Activated CD4-positive, alpha-beta T cell treated with anti-CD3 and anti-CD28 coated beads, Interleukin-2, amount 50 U/mL, for 48 hours (primary cell): ENCODE results near the gene NKD2.

Experiments
- DNase-seq, 2 experiments: peaks; one replicate each; pipeline ENCODE4 v3.0.0-alpha.2; 2020

Gene NKD2

DNA sequence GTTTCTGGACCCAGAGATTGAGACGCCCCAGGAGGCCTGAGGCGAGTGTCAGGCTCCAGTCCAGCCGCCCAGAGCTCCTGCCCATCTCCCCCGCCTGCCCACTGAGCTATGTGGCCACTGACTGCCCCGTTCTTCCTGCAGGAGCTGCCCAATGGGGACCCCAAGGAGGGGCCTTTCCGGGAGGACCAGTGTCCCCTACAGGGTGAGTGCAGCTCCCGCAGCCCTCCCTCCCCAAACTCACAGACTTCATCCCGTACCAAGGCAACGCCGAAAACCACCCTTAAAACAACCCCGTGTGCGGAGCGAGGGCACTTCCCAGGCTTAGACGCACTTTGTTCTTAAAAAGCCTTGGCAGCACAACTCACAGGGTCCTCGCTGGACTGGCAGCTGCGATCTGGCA lies 23.4 kb downstream of the NKD2 start:
- DNase-seq = no peak

DNA sequence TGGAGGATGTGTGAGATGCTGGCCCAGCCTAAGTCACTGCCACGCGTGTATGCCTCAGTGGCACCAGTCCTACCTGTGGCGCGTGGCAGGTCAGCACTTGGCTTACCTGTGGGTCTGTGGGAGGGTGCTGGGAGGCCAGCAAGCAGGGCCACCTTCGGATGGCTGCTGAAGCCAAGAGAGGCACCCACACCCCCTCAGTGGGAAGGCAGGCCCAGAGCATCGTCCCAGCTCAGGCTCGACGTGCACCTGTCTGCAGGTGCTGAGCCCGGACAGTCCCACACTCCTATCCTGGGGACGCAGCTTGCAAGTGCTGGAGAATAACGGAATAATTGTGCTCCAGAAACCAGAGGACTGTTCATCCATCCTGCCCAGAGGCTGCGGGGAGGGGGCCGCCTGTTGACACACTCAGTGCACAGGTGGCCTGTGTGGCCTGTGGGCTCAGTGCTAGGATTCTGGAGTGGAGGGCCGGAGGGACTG lies 24.0 kb downstream of the NKD2 start:
- no peak for DNase-seq

DNA sequence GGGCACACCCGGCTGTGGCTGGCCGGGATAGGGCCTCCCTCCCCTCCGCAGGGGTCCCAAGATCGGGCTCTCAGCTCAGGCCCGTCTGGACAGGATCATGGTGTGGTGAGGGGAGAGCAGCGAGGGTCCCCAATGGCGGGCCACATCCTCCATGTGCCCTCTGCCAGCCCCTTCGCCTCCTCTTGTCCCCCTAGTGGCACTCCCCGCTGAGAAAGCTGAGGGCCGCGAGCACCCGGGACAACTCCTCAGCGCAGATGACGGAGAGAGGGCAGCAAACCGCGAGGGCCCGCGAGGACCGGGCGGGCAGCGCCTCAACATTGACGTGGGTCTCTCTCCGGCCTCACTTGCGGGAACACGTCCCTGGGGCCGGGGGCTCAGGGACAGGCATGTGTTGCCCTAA lies 24.6 kb downstream of the NKD2 start:
- DNase-seq = no peak

DNA sequence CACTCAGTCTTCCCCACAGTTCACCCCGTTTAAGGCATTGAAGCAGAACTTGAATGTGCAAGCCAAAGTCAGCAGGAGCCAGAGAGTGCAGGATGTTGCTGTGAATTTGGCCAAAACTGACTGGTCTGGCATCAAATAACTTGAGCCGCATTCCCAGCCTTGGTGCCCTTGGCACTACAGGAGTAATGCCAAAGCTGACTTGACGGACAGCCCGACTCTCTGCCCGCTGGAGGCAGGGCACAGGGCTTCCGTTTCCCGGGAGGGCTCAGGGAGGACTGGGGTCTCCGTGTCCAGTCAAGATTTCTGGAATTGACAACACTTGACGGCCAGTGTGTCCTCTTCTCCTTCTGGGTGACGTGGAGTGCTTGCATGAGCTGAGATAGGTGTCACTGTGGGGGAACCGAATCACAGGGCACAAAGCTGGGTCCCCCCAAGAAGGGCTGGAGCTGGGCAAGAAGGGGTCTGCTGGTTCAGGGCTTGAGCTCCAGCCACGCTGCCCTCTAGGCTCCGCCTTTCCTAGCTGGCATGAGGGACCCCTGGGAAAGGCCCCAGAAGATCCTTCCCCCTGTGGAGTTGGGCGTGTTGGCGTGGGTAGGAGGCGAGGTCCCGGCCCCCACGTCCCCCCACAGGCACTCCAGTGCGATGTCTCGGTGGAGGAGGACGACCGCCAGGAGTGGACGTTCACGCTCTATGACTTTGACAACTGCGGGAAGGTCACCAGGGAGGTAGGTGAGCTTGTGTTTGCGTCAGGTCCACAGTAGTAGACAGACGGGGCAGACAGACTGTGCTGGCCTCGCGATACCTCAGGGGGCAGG lies 25.2 kb downstream of the NKD2 start:
- no peak for DNase-seq

DNA sequence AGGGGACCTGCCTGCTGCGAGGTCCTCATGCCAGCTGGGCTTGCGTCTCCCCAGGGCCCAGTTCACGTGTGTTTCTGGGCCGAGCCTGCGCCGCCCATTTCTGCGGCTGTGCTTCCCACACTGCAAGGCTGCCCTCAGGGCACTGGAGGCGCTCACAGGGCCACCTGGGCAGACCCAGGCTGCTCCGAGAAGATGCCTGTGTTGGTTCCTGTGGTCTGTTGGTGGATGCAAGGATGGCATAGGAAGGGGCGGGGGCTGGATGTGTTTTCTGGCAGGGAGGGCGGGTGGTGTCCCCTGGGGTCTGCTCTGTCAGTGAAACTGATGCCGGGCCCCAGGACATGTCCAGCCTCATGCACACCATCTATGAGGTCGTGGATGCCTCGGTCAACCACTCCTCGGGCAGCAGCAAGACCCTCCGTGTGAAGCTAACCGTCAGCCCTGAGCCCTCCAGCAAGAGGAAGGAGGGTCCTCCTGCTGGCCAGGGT lies 25.9 kb downstream of the NKD2 start:
- DNase-seq = no peak

DNA sequence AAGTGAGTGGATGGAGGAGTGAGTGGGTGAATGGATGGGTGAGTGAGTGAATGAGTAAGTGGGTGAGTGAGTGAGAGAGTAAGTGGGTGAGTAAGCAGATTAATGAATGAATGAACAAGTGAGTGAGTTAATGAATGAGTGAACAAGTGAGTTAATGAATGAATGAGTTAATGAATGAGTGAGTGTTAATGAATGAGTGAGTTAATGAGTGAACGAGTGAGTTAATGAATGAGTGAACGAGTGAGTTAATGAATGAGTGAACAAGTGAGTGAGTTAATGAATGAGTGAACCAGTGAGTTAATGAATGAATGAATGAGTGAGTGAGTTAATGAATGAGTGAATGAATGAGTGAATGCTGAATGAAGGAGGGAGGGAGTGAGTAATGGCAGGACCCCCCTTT lies 26.4 kb downstream of the NKD2 start:
- DNase-seq = no peak

DNA sequence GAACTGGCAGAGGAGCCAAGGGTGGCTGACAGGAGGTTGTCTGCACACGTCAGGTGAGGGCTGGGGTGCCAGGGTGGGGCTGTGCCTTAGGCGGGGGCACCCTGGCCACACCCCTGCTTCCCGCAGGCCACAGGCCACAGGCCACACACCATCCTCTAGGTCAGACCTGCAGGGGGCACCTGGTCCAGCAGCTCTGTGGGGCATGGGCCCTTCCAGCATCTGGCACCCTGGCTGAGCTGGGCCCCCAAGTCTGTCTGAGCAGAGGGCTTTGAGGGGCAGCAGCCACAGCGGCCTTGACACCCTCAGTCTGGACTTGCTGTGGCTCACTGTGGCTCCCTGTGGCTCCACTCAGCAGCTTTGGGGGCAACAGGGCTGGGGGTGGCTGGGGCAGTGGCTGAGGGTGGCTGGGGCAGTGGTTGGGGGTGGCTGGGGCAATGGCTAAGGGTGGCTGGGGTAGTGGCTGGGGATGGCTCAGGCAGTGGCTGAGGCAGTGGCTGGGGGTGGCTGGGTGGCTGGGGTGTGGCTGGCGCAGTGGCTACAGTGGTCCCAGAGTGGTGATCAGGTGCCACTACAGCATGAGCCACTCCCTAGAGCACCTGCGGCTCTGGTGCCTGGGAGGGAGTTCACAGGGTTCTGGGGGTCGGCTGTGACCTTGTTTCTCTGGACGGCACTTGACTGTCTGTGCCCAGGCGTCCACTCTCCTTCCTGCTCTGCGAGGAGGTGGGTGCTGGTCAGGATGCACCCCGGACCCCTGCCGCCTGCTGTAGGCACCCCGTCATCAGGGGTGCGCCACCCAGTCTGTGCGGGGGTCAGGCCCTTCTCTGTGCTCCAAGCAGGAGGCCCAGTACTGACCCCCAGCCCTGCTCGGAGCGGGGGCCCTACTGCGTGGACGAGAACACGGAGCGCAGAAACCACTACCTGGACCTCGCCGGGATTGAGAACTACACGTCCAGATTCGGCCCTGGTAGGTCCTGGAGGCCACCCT lies 27.1 kb downstream of the NKD2 start:
- DNase-seq = no peak

DNA sequence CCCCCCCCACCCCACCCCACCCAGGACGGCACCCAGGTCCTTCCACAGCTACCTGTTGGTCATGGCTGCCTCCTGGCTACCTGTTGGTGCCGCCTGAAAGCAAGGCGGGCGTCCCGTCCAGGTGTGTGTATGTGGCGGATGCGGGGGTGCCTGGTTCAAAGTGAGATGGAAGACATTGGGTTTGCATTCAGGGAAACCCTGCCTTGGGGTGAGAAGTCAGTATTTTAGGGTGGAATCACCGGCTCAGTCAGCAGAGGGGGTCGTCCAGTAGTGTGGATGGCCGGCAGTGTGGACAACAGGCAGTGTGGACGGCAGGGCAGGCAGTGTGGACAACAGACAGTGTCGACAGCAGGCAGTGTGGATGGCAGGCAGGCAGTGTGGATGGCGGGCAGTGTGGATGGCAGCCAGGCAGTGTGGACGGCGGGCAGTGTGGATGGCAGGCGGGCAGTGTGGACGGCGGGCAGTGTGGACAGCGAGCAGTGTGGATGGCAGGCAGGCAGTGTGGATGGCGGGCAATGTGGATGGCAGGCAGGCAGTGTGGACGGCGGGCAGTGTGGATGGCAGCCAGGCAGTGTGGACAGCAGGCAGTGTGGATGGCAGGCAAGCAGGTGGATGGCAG lies 28.0 kb downstream of the NKD2 start:
- no peak for DNase-seq

DNA sequence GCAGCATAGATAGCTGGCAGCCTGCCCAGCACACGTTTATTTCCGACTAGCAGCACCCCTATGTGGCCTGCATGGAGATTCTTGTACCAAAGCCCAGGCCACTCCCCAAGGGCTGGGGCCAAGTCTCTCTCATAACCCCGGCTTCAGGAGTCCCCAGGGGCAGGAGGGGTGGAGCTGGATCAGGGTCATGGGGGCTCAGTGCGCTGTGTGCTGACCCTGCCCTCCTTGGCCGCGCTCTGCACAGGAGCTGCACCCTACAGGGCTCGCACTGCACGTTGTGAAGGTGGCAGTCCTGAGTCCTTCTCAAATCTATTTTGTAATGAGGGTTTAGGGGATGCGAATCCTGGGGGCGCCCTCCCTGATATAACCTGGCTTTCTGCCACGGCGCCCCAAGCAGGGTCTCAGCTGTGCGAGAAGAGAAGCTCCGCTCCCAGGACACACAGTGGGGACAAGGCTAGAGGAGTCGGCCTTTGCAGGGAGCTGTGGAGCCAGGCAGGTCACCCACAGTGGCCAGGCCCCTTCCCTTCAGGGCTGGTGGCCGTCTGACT lies 28.6 kb downstream of the NKD2 start:
- no peak for DNase-seq

DNA sequence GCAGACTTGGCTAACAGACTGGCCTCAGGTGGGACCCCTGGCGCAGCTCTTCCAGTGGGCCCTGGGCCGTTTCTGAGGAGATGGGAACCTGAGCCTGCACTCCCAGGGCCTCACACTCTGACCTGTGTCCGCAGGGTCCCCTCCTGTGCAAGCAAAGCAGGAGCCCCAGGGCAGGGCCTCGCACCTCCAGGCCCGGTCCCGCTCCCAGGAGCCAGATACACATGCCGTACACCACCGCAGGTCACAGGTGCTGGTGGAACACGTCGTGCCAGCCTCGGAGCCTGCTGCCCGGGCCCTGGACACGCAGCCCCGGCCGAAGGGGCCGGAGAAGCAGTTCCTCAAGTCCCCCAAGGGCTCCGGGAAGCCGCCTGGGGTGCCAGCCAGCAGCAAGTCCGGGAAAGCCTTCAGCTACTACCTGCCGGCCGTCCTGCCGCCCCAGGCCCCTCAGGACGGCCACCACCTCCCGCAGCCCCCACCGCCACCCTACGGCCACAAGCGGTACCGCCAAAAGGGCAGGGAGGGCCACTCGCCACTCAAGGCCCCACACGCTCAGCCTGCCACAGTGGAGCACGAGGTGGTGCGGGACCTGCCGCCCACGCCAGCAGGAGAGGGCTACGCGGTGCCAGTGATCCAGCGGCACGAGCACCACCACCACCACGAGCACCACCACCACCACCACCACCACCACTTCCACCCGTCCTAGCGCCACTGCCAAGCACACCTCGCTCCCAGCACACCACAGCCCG lies 29.2 kb downstream of the NKD2 start:
- DNase-seq = no peak

DNA sequence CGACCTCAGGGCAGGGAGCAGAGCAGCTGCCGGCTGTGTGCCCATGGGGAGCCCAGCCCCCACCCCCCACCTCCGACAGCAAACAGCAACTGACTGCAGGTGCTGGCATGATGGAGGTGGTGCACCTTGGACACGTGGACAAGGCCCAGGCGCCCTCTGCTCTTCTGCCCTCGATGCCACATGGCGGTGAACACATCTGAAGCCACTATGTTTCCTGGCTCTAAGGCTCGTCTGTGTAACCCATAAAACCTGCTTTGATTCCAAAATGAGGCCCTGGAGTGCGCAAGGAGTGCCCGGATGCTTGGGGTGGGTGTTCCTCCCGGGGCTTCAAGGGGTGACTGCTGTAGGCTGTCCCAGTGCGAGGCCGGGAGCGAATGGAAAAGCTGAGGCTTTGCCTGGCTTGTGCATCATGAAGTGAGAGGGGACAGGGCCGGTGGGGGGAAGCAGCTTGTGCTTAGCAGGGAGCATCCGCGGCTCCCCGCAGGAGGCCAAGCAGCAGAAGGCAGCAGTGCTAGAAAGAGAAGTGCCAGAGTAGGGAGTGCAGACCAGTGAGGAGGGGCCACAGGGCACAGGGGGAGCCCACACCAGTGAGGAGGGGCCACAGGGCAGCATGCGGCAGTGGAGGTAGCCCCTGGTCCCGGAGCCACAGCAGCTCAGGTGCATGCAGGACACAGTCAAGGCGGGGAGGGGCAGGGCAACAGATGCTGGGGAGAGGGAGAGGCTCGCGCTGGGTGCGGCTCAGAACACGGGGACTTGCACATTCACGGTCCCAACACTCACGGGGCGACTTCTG lies 30.0 kb downstream of the NKD2 start:
- DNase-seq = no peak

DNA sequence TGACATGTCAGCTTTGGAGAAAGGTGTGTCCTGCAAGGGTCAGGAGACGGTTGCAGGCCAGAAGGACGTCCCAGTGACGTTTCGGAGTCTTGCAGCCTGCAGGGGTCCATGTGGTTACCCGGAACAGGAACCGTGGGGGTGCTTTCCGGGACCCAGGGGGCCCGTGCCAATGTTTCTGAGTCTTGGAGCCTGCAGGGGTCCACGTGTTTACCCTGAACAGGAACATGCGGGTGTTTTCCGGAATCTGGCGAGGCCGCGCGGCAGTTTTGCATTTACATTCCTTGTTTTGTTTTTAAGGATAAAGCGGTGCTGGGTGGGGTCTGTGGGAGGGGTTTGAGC lies 30.6 kb downstream of the NKD2 start:
- DNase-seq = no peak

DNA sequence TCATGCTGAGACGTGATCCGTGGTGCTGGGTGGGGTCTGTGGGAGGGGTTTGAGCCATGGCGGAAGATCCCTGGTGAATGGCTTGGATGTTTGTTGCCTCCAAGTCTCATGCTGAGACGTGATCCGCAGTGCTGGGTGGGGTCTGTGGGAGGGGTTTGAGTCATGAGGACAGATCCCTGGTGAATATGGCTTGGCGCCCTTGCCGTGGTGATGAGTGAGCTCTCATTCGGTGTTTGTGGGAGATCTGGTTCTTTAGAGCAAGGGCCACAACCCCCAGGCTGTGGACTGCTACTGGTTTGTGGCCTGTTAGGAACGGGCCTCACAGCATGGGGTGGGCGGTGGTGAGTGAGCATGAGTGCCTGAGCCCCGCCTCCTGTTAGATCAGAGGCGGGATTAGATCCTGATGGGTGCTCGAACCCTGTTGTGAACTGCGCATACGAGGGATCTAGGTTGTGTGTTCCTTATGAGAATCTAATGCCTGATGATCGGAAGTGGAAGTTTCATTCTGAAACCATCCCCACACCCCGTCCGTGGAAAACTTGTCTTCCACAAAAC lies 31.2 kb downstream of the NKD2 start:
- no peak for DNase-seq

DNA sequence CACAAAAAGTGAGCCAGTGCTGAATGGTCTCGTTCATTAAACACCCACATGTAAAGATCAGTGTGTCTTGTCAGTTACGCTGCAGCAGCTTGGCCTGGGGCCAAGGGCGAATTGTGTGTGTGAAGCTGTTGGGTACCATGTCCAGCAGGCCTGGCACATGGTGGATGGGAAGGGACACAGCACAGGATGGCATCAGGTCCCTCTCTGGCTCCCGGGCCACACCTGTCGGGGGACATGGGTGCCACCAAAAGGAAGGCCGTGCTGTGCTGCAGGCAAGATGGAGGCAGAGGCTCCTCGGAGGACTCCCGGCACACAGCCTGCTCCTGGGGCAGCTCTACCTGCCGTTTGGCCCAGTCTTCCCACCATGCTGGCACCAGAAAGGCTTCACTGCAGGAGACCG lies 32.0 kb downstream of the NKD2 start:
- DNase-seq = no peak

DNA sequence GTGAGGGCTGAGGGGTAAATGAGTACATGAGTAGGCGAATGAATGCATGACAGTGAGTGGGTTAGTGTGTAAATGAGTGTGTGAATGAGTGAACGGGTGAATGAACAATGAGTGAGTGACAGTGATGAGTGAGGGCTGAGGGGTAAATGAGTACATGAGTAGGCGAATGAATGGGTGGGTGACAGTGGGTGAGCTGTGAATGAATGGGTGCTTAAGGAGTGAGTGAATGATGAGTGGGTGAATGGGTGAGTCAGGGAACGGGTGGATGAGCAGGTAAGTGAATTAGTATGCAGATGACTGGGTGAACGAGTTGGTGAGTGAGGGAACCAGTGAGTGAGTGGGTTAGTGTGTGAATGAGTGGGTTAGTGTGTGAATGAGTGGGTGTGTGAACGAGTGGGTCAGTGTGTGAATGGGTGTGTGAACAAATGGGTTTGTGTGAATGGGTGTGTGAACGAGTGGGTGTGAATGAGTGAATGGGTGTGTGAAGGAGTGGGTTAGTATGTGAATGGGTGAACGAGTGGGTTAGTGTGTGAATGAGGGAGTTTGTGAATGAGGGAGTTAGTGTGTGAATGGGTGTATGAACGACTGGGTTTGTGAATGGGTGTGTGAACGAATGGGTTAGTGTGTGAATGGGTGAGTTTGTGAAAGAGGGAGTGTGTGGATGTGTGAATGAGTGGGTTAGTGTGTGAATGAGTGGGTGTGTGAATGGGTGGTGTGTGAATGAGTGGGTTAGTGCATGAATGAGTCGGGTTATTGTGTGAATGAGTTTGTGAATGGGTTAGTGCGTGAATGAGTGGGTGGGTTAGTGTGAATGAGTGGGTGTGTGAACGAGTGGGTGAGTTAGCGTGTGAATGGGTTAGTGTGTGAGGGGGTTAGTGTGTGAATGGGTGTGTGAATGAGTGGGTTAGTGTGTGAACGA lies 32.9 kb downstream of the NKD2 start:
- DNase-seq = no peak

DNA sequence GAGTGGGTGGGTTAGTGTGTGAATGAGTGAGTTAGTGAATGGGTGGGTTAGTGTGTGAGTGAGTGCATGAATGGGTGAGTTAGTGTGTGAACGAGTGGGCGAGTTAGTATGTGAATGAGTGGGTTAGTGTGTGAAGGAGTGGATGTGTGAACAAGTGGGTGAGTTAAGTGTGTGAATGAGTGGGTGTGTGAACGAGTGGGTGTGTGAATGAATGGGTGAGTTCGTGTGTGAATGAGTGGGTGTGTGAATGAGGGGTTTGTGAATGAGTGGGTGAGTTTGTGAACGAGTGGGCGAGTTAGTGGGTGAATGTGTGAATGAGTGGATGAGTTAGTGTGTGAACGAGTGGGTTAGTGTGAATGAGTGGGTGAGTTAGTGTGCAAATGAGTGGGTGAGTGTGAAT lies 34.0 kb downstream of the NKD2 start:
- DNase-seq = no peak

DNA sequence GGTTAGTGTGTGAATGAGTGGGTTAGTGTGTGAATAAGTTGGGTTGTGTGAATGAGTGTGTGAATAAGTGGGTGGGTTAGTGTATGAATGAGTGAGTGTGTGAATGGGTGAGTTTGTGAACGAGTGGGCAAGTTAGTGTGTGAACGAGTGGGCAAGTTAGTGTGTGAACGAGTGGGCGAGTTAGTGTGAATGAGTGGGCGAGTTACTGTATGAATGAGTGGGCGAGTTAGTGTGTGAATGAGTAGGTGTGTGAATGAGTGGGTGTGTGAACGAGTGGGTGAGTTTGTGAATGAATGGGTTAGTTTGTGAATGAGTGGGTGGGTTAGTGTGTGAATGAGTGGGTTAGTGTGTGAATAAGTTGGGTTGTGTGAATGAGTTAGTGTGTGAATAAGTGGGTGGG lies 34.7 kb downstream of the NKD2 start:
- no peak for DNase-seq

DNA sequence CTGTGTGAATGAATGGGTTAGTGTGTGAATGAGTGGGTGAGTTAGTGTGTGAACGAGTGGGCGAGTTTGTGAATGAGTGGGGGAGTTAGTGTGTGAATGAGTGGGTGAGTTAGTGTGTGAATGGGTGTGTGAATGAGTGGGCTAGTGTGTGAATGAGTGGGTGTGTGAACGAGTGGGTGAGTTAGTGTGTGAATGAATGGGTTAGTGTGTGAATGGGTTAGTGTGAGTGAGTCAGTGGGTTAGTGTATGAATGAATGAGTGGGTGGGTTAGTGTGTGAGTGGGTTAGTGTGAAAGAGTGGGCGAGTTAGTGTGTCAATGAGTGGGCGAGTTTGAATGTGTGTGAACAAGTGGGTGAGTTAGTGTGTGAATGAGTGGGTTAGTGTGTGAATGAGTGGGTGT lies 35.5 kb downstream of the NKD2 start:
- no peak for DNase-seq

DNA sequence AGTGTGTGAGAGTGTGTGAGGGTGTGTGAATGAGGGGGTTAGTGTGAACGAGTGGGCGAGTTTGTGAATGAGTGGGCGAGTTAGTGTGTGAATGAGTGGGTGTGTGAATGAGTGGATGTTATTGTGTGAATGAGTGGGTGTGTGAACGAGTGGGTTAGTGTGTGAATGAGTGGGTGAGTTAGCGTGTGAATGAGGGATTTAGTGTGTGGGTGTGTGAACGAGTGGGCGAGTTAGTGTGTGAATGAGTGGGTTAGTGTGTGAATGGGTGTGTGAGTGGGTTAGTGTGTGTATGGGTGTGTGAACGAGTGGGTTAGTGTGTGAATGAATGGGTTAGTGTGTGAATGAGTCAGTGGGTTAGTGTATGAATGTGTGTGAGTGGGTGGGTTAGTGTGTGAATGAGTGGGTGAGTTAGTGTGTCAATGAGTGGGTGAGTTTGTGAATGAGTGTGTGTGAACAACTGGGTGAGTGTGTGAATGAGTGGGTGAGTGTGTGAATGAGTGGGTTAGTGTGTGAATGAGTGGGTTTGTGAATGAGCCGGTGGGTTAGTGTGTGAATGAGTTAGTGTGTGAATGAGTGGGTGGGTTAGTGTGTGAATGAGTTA lies 37.5 kb downstream of the NKD2 start:
- no peak for DNase-seq
